ENCODE results near the gene SEPTIN5.

GRCh38 chr22:19755722-19756287, 41.5 kb downstream of the SEPTIN5 start:
- TF ChIP-seq CTCF (IDR thresholded peaks at IDR 0.05) (no peak), POLR2A (IDR thresholded peaks at IDR 0.05) (no peak)
